ENCODE results near the gene TPSB2.

Gene TPSB2

GRCh38 chr16:1215574-1216295 lies 14.2 kb downstream of the TPSB2 start:
- TF ChIP-seq, protein P1, sequence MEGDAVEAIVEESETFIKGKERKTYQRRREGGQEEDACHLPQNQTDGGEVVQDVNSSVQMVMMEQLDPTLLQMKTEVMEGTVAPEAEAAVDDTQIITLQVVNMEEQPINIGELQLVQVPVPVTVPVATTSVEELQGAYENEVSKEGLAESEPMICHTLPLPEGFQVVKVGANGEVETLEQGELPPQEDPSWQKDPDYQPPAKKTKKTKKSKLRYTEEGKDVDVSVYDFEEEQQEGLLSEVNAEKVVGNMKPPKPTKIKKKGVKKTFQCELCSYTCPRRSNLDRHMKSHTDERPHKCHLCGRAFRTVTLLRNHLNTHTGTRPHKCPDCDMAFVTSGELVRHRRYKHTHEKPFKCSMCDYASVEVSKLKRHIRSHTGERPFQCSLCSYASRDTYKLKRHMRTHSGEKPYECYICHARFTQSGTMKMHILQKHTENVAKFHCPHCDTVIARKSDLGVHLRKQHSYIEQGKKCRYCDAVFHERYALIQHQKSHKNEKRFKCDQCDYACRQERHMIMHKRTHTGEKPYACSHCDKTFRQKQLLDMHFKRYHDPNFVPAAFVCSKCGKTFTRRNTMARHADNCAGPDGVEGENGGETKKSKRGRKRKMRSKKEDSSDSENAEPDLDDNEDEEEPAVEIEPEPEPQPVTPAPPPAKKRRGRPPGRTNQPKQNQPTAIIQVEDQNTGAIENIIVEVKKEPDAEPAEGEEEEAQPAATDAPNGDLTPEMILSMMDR (IDR thresholded peaks at IDR 0.05; ENCODE audit: control insufficient read depth, insufficient read depth, low read depth, low read length, missing control alignments): no peak
- no peak for DNase-seq (ENCODE audit: low read depth)
- H3K4me3 ChIP-seq (ENCODE audit: control insufficient read depth, low read depth, low read length): no peak overlapping the region

- no peak for DNase-seq (ENCODE audit: low read depth)
- TF ChIP-seq, protein P1 (IDR thresholded peaks at IDR 0.05; ENCODE audit: control insufficient read depth, insufficient read depth, low read depth, low read length, missing control alignments): no peak
- no peak overlapping the region for H3K4me3 ChIP-seq (ENCODE audit: control insufficient read depth, low read depth, low read length)
Measured at GRCh38 chr16:1214719-1215118, 15.3 kb downstream of the TPSB2 start.

- TF ChIP-seq, protein P1 (IDR thresholded peaks at IDR 0.05; ENCODE audit: control insufficient read depth, insufficient read depth, low read depth, low read length, missing control alignments): no peak
- no peak for DNase-seq (ENCODE audit: low read depth)
- no peak overlapping the region for H3K4me3 ChIP-seq (ENCODE audit: control insufficient read depth, low read depth, low read length)
Measured at GRCh38 chr16:1213796-1214372, 16.1 kb downstream of the TPSB2 start.

GRCh38 chr16:1213231-1213630 lies 16.8 kb downstream of the TPSB2 start:
- H3K4me3 ChIP-seq (ENCODE audit: control insufficient read depth, low read depth, low read length): no peak overlapping the region
- DNase-seq (ENCODE audit: low read depth): no peak
- TF ChIP-seq, protein P1 (IDR thresholded peaks at IDR 0.05; ENCODE audit: control insufficient read depth, insufficient read depth, low read depth, low read length, missing control alignments): no peak

DNA sequence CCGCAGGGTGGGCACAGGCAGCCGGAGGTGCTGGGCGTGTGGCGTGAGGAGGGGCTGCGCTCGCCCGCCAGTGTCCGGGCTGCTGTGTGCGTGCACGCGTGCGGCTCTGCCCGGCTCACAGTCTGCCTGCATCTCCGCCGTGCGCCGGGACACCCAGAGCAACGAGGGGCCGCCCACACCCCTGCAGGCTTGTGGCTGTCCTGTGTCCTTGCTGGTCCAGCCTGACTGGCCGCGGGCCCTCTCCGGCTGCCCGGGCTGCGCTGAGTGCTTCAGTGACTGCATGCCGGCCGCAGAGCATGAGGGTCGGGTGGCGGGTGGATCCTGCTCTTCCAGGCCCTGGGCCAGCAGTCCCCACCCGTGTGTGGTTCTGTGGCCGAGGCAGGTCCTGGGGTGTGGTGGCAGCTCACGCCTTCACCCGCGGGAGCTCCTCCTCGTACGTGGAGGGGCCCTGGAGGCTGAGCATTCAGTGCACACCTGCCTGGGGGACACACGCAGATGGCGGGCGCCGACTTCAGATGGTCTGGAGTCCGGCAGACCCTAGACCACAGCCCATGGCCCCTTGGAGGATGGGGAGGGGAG lies 17.3 kb downstream of the TPSB2 start:
- no peak for DNase-seq (ENCODE audit: low read depth)
- TF ChIP-seq, protein P1 (IDR thresholded peaks at IDR 0.05; ENCODE audit: control insufficient read depth, insufficient read depth, low read depth, low read length, missing control alignments): no peak
- no peak overlapping the region for H3K4me3 ChIP-seq (ENCODE audit: control insufficient read depth, low read depth, low read length)

DNA sequence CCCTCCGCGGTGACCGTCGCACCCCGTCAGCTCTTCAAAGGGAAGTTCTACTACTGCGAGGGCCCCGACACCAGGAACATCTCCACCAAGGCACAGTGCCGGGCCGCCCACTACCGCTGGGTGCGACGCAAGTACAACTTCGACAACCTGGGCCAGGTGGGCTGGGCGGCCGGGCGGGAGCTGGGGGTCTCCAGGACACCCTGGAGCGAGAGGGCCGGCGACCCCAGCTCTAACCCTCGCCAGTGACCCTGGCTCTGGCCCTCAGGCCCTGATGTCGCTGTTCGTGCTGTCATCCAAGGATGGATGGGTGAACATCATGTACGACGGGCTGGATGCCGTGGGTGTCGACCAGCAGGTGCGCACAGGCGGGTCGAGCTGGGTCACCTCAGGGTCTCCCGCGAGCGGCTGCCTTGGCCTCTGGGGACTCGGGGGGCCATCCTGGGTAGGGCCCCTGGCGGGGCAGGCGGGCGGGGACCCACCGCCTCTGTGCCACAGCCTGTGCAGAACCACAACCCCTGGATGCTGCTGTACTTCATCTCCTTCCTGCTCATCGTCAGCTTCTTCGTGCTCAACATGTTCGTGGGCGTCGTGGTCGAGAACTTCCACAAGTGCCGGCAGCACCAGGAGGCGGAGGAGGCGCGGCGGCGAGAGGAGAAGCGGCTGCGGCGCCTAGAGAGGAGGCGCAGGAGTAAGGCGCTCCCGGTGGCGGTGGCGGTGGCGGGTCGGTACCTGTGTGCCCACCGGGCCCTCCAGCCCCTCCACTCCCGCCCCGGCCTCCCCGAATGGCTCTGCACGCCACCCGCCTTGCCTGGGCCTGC lies 18.3 kb downstream of the TPSB2 start:
- TF ChIP-seq, protein P1 (IDR thresholded peaks at IDR 0.05; ENCODE audit: control insufficient read depth, insufficient read depth, low read depth, low read length, missing control alignments): no peak
- DNase-seq (ENCODE audit: low read depth): no peak
- H3K4me3 ChIP-seq (ENCODE audit: control insufficient read depth, low read depth, low read length): no peak overlapping the region

All from AG09309 (cell line).